HCT116 (cell line): ENCODE measurements around the gene MAGEB2.

Source experiments
- CEBPB ChIP-seq: IDR thresholded peaks from 2 replicates; pipeline ENCODE4 v1.6.1; 2012; ENCODE audit warnings: low read depth
- EZH2 ChIP-seq: fragments of 200-600 bp; sonication (generic); IDR thresholded peaks from 2 replicates; pipeline ENCODE4 v1.6.1; 2017; ENCODE audit warnings: antibody characterized with exemption, mixed run types
- JUND ChIP-seq: IDR thresholded peaks from 2 replicates; pipeline ENCODE4 v1.6.1; 2012
- POLR2AphosphoS5 ChIP-seq: IDR thresholded peaks from 2 replicates; pipeline ENCODE4 v1.6.1; 2011; ENCODE audit warnings: mild to moderate bottlenecking, low read depth, low read length, moderate library complexity
- TCF7L2 ChIP-seq: IDR thresholded peaks from 2 replicates; pipeline ENCODE4 v1.7.0; 2011; ENCODE audit warnings: borderline replicate concordance, inconsistent platforms; ENCODE audit not compliant: insufficient read depth, insufficient read length; ENCODE audit errors: extremely low read depth
- ZNF274 ChIP-seq: fragments of 200-500 bp; sonication (Bioruptor generic); IDR thresholded peaks from 2 replicates; pipeline ENCODE4 v1.6.1; 2014; ENCODE audit warnings: mild to moderate bottlenecking, low read depth, low read length, inconsistent platforms
- TF ChIP-seq, protein P1 (sequence below), 3 experiments: fragments of 200-600 bp in 1 of 3; sonication (generic) in 1 of 3; IDR thresholded peaks in 2 of 3; conservative IDR thresholded peaks in 1 of 3; 2 replicates each; pipeline ENCODE4 v1.5.1; 2012 to 2017; ENCODE audit warnings: low read depth in 2 of 3, low read length in 2 of 3, antibody characterized with exemption in 1 of 3, borderline replicate concordance in 1 of 3, control low read depth in 1 of 3, mild to moderate bottlenecking in 1 of 3, mixed read lengths in 1 of 3, mixed run types in 1 of 3, moderate library complexity in 1 of 3; ENCODE audit not compliant: insufficient read depth in 1 of 3
- TF ChIP-seq, protein P2 (sequence below): IDR thresholded peaks from 2 replicates; pipeline ENCODE4 v1.6.1; 2012

DNA sequence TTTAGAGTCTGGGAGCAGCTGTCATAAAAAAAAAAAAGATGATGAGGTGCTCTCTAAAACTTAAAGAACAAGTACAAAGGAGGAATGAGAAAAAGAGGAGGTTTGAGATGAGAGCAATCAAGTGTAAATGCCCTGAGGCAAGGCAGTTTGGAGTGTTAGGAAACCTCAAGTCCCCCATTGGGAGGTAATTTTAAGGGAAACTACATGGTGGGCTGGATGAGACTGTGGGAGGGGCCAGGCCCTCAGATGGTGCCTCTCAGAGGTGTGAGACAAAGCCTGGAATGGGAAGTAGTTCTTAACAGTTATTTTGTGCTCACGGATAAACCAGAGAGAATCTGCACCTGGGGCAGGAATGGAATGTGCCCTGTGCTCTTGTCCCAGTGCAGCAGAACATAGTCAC, 13.2 kb downstream of the MAGEB2 start:
- TF ChIP-seq, protein P1, sequence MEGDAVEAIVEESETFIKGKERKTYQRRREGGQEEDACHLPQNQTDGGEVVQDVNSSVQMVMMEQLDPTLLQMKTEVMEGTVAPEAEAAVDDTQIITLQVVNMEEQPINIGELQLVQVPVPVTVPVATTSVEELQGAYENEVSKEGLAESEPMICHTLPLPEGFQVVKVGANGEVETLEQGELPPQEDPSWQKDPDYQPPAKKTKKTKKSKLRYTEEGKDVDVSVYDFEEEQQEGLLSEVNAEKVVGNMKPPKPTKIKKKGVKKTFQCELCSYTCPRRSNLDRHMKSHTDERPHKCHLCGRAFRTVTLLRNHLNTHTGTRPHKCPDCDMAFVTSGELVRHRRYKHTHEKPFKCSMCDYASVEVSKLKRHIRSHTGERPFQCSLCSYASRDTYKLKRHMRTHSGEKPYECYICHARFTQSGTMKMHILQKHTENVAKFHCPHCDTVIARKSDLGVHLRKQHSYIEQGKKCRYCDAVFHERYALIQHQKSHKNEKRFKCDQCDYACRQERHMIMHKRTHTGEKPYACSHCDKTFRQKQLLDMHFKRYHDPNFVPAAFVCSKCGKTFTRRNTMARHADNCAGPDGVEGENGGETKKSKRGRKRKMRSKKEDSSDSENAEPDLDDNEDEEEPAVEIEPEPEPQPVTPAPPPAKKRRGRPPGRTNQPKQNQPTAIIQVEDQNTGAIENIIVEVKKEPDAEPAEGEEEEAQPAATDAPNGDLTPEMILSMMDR (IDR thresholded peaks at IDR 0.05 in 2 of 3, conservative IDR thresholded peaks at IDR 0.05 in 1 of 3; ENCODE audit: borderline replicate concordance in 1 of 3, insufficient read depth in 1 of 3, low read depth in 2 of 3, low read length in 2 of 3), result no peak
- TF ChIP-seq EZH2 (no peak), ZNF274 (no peak), POLR2AphosphoS5 (no peak), JUND (no peak), TCF7L2 (no peak), CEBPB (no peak)
- TF ChIP-seq, protein P2, sequence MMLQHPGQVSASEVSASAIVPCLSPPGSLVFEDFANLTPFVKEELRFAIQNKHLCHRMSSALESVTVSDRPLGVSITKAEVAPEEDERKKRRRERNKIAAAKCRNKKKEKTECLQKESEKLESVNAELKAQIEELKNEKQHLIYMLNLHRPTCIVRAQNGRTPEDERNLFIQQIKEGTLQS, result no peak
